ENCODE data around the gene HMGN5. TPM values are rescaled to one million over a fixed set of nuclear protein-coding genes. Genes with fewer than 3 reads are reported as not detected.
A peak's percentile ranks its signal among the peaks of the same experiment; 100 is the strongest.

Gene HMGN5
- polyA plus RNA-seq, 1 donor from 2014 or later, result 0.45 TPM

DNA sequence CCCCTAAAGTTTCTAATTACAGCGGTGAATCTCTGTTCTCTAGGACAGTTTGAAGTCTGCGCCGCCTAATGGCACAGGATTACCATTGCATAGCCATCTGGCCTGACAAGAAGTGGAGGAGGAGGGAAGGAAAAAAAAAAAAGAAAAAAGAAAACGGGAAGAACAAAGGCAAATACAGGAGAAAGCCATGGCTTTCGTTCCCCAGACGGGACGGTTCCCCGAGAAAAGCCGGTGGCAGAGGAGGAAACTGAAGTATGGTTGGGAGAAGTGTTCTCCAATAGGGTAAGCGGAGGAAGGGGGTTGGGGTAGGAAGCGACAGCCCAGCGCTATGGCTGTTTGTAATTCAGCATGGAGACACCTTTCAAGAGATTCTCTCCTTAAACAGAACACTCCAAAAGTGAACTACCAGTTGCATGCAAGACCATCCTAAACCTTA lies 80.8 kb downstream of the HMGN5 start:
- no peaks in the 10 kb centered on the region for H3F3A ChIP-seq (ENCODE audit: insufficient read depth, low read length, poor library complexity, severe bottlenecking)
- H2AFZ ChIP-seq (ENCODE audit: low read depth, low read length), result no peak overlapping the region
- TF ChIP-seq SMC3 (conservative IDR thresholded peaks at IDR 0.05; ENCODE audit: poor library complexity) (peak; percentile 42), EP300 (conservative IDR thresholded peaks at IDR 0.05; ENCODE audit: poor library complexity, severe bottlenecking) (no peak), MXI1 (conservative IDR thresholded peaks at IDR 0.05; ENCODE audit: poor library complexity, severe bottlenecking) (no peak), POLR2AphosphoS5 (IDR thresholded peaks at IDR 0.05) (no peak), REST (IDR thresholded peaks at IDR 0.05; ENCODE audit: borderline replicate concordance) (no peak), CTCF (IDR thresholded peaks at IDR 0.05; ENCODE audit: poor library complexity, severe bottlenecking) (peak; percentile 70), TAF1 (IDR thresholded peaks at IDR 0.05; ENCODE audit: low read depth) (no peak), EZH2 (IDR thresholded peaks at IDR 0.05; ENCODE audit: borderline replicate concordance, insufficient read depth, low read length, poor library complexity, severe bottlenecking) (no peak), RAD21 (conservative IDR thresholded peaks at IDR 0.05) (peak; percentile 40)
- no peaks in the 10 kb centered on the region for H3K27me3 ChIP-seq (ENCODE audit: insufficient read depth, low read depth, low read length)
- H3K4me3 ChIP-seq (ENCODE audit: low read length), result peak overlapping the region; percentile 75
- H3K9me2 ChIP-seq (ENCODE audit: insufficient read depth, low read length), result no peaks in the 10 kb centered on the region
- H3K36me3 ChIP-seq (ENCODE audit: insufficient read depth, low read length), result no peaks in the 10 kb centered on the region
- no peaks in the 10 kb centered on the region for H3K79me2 ChIP-seq (replicated peaks; ENCODE audit: insufficient read depth, low read length)
- no peaks in the 10 kb centered on the region for H3K9me3 ChIP-seq (ENCODE audit: low read length)
- no peaks in the 10 kb centered on the region for H4K20me1 ChIP-seq (ENCODE audit: insufficient read depth)
- H3K27ac ChIP-seq (ENCODE audit: low read length), result no peak overlapping the region
- peak overlapping the region; percentile 51 for H3K4me2 ChIP-seq (ENCODE audit: low read length)
- H3K9ac ChIP-seq (ENCODE audit: low read length), result peak overlapping the region; percentile 38

- Histone ChIP-seq H3K9ac (ENCODE audit: low read length) (no peak overlapping the region), H3F3A (ENCODE audit: insufficient read depth, low read length, poor library complexity, severe bottlenecking) (no peaks in the 10 kb centered on the region), H2AFZ (ENCODE audit: low read depth, low read length) (no peak overlapping the region), H3K4me3 (ENCODE audit: low read length) (peak overlapping the region; percentile 75), H3K79me2 (replicated peaks; ENCODE audit: insufficient read depth, low read length) (no peaks in the 10 kb centered on the region), H3K27me3 (ENCODE audit: insufficient read depth, low read depth, low read length) (no peaks in the 10 kb centered on the region), H3K9me3 (ENCODE audit: low read length) (no peaks in the 10 kb centered on the region), H3K36me3 (ENCODE audit: insufficient read depth, low read length) (no peaks in the 10 kb centered on the region), H3K27ac (ENCODE audit: low read length) (no peak overlapping the region), H3K4me2 (ENCODE audit: low read length) (peak overlapping the region; percentile 51), H4K20me1 (ENCODE audit: insufficient read depth) (no peaks in the 10 kb centered on the region), H3K9me2 (ENCODE audit: insufficient read depth, low read length) (no peaks in the 10 kb centered on the region)
- TF ChIP-seq EP300 (conservative IDR thresholded peaks at IDR 0.05; ENCODE audit: poor library complexity, severe bottlenecking), result no peak
- no peak for TF ChIP-seq CTCF (IDR thresholded peaks at IDR 0.05; ENCODE audit: poor library complexity, severe bottlenecking)
- no peak for TF ChIP-seq EZH2 (IDR thresholded peaks at IDR 0.05; ENCODE audit: borderline replicate concordance, insufficient read depth, low read length, poor library complexity, severe bottlenecking)
- no peak for TF ChIP-seq RAD21 (conservative IDR thresholded peaks at IDR 0.05)
- TF ChIP-seq TAF1 (IDR thresholded peaks at IDR 0.05; ENCODE audit: low read depth), result no peak
- no peak for TF ChIP-seq POLR2AphosphoS5 (IDR thresholded peaks at IDR 0.05)
- TF ChIP-seq MXI1 (conservative IDR thresholded peaks at IDR 0.05; ENCODE audit: poor library complexity, severe bottlenecking), result no peak
- no peak for TF ChIP-seq REST (IDR thresholded peaks at IDR 0.05; ENCODE audit: borderline replicate concordance)
- TF ChIP-seq SMC3 (conservative IDR thresholded peaks at IDR 0.05; ENCODE audit: poor library complexity), result no peak
These were observed 81.3 kb downstream of the HMGN5 start for GRCh38 chrX:81120258-81120935.
